GM10266 (cell line): ENCODE data around the gene HDAC9.

ENCODE experiments used
- DNase-seq: peaks from one replicate; pipeline ENCODE4 v3.0.0; 2012; ENCODE audit errors: extremely low spot score
- TF ChIP-seq, protein P1 (sequence below): IDR thresholded peaks from 2 replicates; pipeline ENCODE4 v1.5.1; 2012; ENCODE audit warnings: mild to moderate bottlenecking, low read depth; ENCODE audit not compliant: control insufficient read depth, insufficient read depth; ENCODE audit errors: missing control alignments

The HDAC9 gene

DNA sequence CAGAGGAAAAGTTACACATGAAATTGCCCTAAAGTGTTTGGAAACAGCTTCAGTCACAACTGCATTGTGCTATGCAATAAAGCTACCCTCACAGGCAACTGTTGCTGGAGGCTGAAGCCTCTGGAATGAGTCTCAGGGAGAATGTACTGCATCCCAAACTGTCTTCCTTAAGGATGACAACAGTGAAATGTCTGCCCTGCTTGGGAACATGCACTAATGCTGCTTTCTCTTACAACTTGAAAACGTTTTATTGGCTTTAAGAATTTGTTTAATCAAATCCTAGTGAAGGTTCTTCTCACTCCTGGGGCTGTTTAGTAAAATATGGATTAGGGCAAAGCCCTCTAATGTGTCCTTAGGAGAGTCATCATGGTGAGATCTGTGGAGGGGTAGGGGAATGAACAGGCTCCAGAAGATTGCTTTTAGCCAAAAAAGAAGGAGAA lies 406.5 kb downstream of the HDAC9 start:
- TF ChIP-seq, protein P1, sequence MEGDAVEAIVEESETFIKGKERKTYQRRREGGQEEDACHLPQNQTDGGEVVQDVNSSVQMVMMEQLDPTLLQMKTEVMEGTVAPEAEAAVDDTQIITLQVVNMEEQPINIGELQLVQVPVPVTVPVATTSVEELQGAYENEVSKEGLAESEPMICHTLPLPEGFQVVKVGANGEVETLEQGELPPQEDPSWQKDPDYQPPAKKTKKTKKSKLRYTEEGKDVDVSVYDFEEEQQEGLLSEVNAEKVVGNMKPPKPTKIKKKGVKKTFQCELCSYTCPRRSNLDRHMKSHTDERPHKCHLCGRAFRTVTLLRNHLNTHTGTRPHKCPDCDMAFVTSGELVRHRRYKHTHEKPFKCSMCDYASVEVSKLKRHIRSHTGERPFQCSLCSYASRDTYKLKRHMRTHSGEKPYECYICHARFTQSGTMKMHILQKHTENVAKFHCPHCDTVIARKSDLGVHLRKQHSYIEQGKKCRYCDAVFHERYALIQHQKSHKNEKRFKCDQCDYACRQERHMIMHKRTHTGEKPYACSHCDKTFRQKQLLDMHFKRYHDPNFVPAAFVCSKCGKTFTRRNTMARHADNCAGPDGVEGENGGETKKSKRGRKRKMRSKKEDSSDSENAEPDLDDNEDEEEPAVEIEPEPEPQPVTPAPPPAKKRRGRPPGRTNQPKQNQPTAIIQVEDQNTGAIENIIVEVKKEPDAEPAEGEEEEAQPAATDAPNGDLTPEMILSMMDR: no peak
- no peak for DNase-seq

DNA sequence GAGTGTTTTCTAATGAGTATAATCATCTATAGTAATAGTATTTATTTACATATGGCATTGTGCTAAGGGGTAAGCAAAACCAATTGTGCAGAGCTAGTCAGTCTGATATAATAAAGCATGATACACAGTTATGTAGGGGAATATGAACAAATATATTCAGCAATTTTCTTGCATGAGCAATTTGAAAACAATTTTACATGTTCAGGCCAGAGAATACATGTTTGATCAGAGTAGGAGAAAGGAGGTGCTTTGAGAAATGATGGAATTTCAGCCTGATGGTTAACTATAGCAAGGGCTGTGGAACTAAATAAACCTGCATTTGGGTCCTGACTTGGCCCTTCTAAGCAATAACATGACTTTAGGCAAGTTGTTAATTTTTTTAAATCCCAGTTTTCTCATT lies 407.3 kb downstream of the HDAC9 start:
- TF ChIP-seq, protein P1: no peak

DNA sequence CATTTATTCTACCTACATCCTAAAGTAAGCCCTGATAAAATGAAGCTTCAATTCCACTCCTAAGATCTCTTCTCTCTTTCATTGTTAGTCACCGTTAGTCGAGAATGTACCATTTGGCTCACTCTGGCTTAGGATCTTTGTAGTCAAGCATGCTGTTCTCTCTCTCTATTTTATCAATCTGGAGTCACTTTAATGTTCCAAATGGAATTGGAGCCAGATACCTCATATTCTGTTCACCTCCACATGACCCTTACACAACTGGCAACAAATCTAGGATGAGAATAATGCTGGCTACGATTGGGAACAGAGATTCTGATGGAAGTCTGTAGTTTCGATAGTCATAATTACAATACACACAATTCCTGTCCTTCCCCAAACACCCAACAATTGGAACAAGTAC lies 408.1 kb downstream of the HDAC9 start:
- DNase-seq: no peak
- TF ChIP-seq, protein P1: no peak

More for the DNA sequence above, 407.3 kb downstream of the HDAC9 start:
- DNase-seq: no peak

DNA sequence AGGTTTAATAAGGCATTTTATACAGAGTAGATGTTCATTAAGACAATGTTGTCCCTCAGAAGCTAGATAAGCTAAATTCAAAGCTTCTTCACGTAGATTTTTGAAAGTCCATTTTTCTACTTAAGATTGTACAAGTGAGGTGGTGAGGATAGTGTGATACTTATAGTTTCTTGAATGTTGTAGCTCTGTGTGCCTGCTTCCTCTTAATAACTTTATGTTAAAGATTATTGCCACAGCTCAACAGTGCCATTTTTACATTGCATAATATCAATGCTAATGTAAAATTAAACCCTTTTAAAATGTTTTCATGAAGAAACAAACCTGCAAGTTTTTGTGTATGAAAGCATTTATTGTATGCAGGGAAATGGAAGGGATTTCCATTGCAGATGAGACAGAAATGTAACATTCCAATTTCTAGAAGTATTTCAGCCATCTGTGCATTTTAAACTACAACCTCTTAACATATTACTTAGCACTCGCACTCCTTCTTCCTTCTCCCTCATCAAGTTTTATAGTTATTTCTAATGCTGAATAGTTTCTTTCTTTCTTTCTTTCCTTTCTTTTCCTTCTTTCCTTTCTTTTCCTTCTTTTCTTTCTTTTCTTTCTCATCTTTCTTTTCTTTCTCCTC lies 409.9 kb downstream of the HDAC9 start:
- TF ChIP-seq, protein P1: no peak
- DNase-seq: no peak

DNA sequence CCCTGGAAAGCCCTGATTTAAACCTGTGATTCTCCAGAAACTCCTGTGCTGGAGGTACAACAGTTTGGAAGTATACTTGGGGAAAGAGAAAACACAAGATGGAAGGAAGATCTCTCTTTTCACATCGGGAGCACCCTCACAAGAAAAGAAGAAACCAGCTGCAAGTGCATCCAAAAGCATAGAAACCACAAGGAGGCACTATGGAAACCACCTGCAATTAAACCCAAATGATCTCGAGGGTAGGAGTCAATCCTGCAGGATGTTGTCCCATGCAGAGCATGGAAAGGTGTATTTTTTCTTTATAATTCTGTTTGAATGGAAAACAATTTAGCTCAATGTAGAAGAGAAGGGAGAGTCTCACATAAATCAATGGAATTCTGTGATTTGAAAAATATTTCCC lies 411.4 kb downstream of the HDAC9 start:
- TF ChIP-seq, protein P1: no peak
- no peak for DNase-seq

DNA sequence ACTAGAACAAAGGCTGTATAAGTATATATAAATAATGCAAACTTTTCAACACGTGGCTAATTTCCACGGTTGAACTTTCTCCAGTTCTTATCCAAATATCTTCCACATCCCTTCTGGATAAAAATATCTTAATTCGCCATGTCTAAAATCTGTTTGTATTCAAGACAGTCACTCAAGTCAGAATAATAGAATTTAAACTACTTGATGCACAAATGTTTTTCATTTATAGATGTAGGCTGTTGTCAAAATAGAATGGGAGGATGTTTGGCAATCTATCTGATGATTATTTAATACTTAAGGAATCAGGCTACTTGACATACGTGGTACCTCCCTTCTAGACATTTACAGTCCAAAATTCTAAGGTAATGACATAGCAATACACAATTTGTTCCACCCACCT lies 417.6 kb downstream of the HDAC9 start:
- DNase-seq: no peak
- TF ChIP-seq, protein P1: no peak

DNA sequence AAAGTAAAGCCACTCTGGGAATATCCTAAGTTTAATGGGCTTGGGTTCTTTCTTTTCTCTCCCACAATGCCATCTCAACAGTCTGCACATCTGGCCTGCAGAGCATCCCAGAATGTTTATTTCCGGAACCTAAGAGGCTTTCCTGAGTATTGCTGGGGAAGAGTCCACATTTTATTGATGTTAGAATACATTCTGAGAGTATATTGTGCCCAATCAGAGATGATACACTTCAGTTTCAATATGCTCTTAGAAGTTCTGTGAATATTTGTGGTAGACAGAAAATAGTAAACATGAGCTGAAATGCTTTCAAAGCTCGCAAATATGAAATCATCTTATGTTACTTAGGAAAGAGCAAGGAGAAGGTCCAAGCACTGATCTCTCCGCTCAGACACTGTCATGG lies 421.3 kb downstream of the HDAC9 start:
- TF ChIP-seq, protein P1: no peak
- DNase-seq: no peak
